K562 (cell line): ENCODE results near the gene KCND3. TPM values are rescaled to one million over a fixed set of nuclear protein-coding genes. Genes with fewer than 3 reads are reported as not detected.

Experiments
- ATAC-seq: fragments of 200-7000 bp; cut with Tn5 transposase; 3 replicates; pipeline ENCODE4 v1.9.1; 2020; ENCODE audit warnings: moderate library complexity
- BruUV-seq: library from RNA; stranded (reverse); fragments of 400-500 nt; replicated peaks from 2 replicates; lab custom pipeline; 2021; lab: Mats Ljungman, UMichigan
- CTCF ChIA-PET: fragments of 300-600 bp; formaldehyde crosslinking; extraction: SDS; loops from one replicate; lab custom pipeline; 2021; ENCODE audit warnings: low intra/inter-chr PET ratio; lab: Yijun Ruan, JAX
- POLR2A ChIA-PET: fragments of 300-600, 350-650 bp; sonication (Branson Sonifier 250); formaldehyde crosslinking; extraction: SDS; loops from one replicate; lab custom pipeline; 2021; ENCODE audit warnings: antibody characterized with exemption, inconsistent platforms; lab: Yijun Ruan, JAX
- DNase-seq, 4 experiments: peaks; one replicate each; pipeline versions ENCODE4 v3.0.0 to v3.0.0-alpha.2; 2011 to 2018; ENCODE audit warnings: low spot score in 3 of 4, mixed read lengths in 3 of 4; ENCODE audit errors: extremely low read depth in 1 of 4
- FAIRE-seq: peaks from 2 replicates; lab custom pipeline; 2011; peaks lifted over from hg19 to GRCh38; lab: Jason Lieb, UNC
- H2AFZ ChIP-seq: 2 replicates; pipeline ENCODE4 v1.6.0; 2011; ENCODE audit warnings: low read depth, low read length, control low read depth, inconsistent platforms
- H3K27ac ChIP-seq: fragments of 200-600 bp; 3 replicates; pipeline ENCODE4 v1.8.0; 2011; ENCODE audit warnings: low read depth, mild to moderate bottlenecking, control low read depth, inconsistent platforms, low read length, moderate library complexity, mixed read lengths; ENCODE audit errors: extremely low read depth
- H3K27me3 ChIP-seq, 2 experiments: fragments of 300-600 bp in 1 of 2; 2 replicates in 1 of 2; 3 replicates in 1 of 2; pipeline versions ENCODE4 v1.6.0 to v1.8.0; 2011; ENCODE audit warnings: inconsistent platforms in 2 of 2, low read length in 2 of 2, mild to moderate bottlenecking in 1 of 2, mixed read lengths in 1 of 2, moderate library complexity in 1 of 2; ENCODE audit not compliant: control insufficient read depth in 2 of 2, insufficient read depth in 2 of 2
- H3K36me3 ChIP-seq: fragments of 300-600 bp; 3 replicates; pipeline ENCODE4 v1.8.0; 2011; ENCODE audit warnings: mild to moderate bottlenecking, low read length, inconsistent platforms; ENCODE audit not compliant: control insufficient read depth, insufficient read depth
- H3K4me1 ChIP-seq, 2 experiments: fragments of 200-600 bp in 1 of 2; replicated peaks in 1 of 2; 2 replicates in 1 of 2; 3 replicates in 1 of 2; pipeline versions ENCODE4 v1.5.1 to v1.8.0; 2011; ENCODE audit warnings: inconsistent platforms in 2 of 2, low read length in 2 of 2, mild to moderate bottlenecking in 1 of 2, mixed read lengths in 1 of 2, moderate library complexity in 1 of 2; ENCODE audit not compliant: control insufficient read depth in 2 of 2, insufficient read depth in 2 of 2
- H3K4me2 ChIP-seq: 2 replicates; pipeline ENCODE4 v1.6.1; 2011; ENCODE audit warnings: low read length, control low read depth, inconsistent platforms, mixed read lengths; ENCODE audit not compliant: insufficient read depth
- H3K4me3 ChIP-seq: fragments of 200-600 bp; sonication (generic), shearing (Covaris generic); 2 replicates; pipeline ENCODE4 v1.5.1; 2016; ENCODE audit warnings: control low read depth, inconsistent platforms
- H3K79me2 ChIP-seq: fragments of 200-600 bp; 3 replicates; pipeline ENCODE4 v1.8.0; 2011; ENCODE audit warnings: low read length, inconsistent platforms; ENCODE audit not compliant: control insufficient read depth, insufficient read depth
- H3K9ac ChIP-seq, 2 experiments: 2 replicates each; pipeline versions ENCODE4 v1.6.0 to v1.6.1; 2011; ENCODE audit warnings: low read depth in 2 of 2, low read length in 2 of 2, control low read depth in 1 of 2, inconsistent platforms in 1 of 2, mild to moderate bottlenecking in 1 of 2, mixed read lengths in 1 of 2; ENCODE audit not compliant: insufficient read depth in 1 of 2
- H3K9me1 ChIP-seq: one replicate; pipeline ENCODE4 v1.6.0; 2011; ENCODE audit warnings: inconsistent platforms, mild to moderate bottlenecking, low read length, moderate library complexity; ENCODE audit not compliant: control insufficient read depth, insufficient read depth
- H3K9me3 ChIP-seq: replicated peaks from 2 replicates; pipeline ENCODE4 v1.5.1; 2011; ENCODE audit warnings: low read depth, low read length, inconsistent platforms; ENCODE audit not compliant: control insufficient read depth, insufficient read depth
- H4K20me1 ChIP-seq: replicated peaks from 2 replicates; pipeline ENCODE4 v1.6.1; 2011; ENCODE audit warnings: low read length, inconsistent platforms, mixed read lengths; ENCODE audit not compliant: control insufficient read depth, insufficient read depth
- ETS2 ChIP-seq: IDR thresholded peaks from 2 replicates; pipeline ENCODE4 v1.6.1; 2016; ENCODE audit warnings: borderline replicate concordance, missing genetic modification characterization, mild to moderate bottlenecking, moderate library complexity, missing compliant biosample characterization; ENCODE audit not compliant: poor library complexity, severe bottlenecking
- FOXJ3 ChIP-seq: sonication (generic); formaldehyde crosslinking; IDR thresholded peaks from 2 replicates; pipeline ENCODE4 v1.4.0; 2020; ENCODE audit warnings: mild to moderate bottlenecking, missing genetic modification reagents
- HDAC2 ChIP-seq: fragments of 450-650 bp; IDR thresholded peaks from 2 replicates; pipeline ENCODE4 v1.6.1; 2016; ENCODE audit warnings: mild to moderate bottlenecking
- HDAC6 ChIP-seq: IDR thresholded peaks from 2 replicates; pipeline ENCODE4 v1.6.1; 2012; ENCODE audit warnings: low read depth, mild to moderate bottlenecking, control low read depth, inconsistent platforms, low read length, moderate library complexity
- HIVEP1 ChIP-seq: fragments of 250-450 bp; sonication (Bioruptor Pico); IDR thresholded peaks from 2 replicates; pipeline ENCODE4 v1.4.0; 2020; ENCODE audit warnings: mild to moderate bottlenecking
- ILK ChIP-seq: fragments of 450-650 bp; IDR thresholded peaks from 2 replicates; pipeline ENCODE4 v1.6.1; 2016; ENCODE audit warnings: missing genetic modification characterization, low read depth, mild to moderate bottlenecking, missing compliant biosample characterization, moderate library complexity, borderline replicate concordance
- KAT7 ChIP-seq: sonication (generic); formaldehyde crosslinking; IDR thresholded peaks from 2 replicates; pipeline ENCODE4 v1.8.0; 2022; ENCODE audit warnings: missing genetic modification reagents, mild to moderate bottlenecking, borderline replicate concordance
- LCOR ChIP-seq: sonication (generic); formaldehyde crosslinking; IDR thresholded peaks from 2 replicates; pipeline ENCODE4 v1.8.0; 2022; ENCODE audit warnings: mild to moderate bottlenecking, missing genetic modification reagents
- LEF1 ChIP-seq: fragments of 450-650 bp; IDR thresholded peaks from 2 replicates; pipeline ENCODE4 v1.6.1; 2016; ENCODE audit warnings: mild to moderate bottlenecking
- NFXL1 ChIP-seq: fragments of 450-650 bp; formaldehyde crosslinking; IDR thresholded peaks from 2 replicates; pipeline ENCODE4 v1.4.0; 2021; ENCODE audit warnings: mild to moderate bottlenecking
- PCBP1 ChIP-seq: fragments of 200-400 bp; formaldehyde crosslinking; IDR thresholded peaks from 2 replicates; pipeline ENCODE4 v1.6.1; 2018; ENCODE audit warnings: mild to moderate bottlenecking, low read depth, low read length; ENCODE audit not compliant: poor library complexity, severe bottlenecking
- SRF ChIP-seq, 2 experiments: fragments of 250-450, 450-650 bp in 1 of 2; sonication (Bioruptor Pico) in 1 of 2; sonication (generic) in 1 of 2; formaldehyde crosslinking; IDR thresholded peaks; 2 replicates each; pipeline versions ENCODE4 v1.5.0 to v1.5.1; 2020 to 2022; ENCODE audit warnings: mild to moderate bottlenecking in 1 of 2, missing genetic modification reagents in 1 of 2
- TBL1XR1 ChIP-seq, 2 experiments: IDR thresholded peaks; 2 replicates each; pipeline ENCODE4 v1.6.1; 2012; ENCODE audit warnings: improper control_type of control experiment in 2 of 2, low read length in 2 of 2, mild to moderate bottlenecking in 1 of 2
- TRIM28 ChIP-seq: fragments of 450-650 bp; IDR thresholded peaks from 2 replicates; pipeline ENCODE4 v1.6.1; 2017
- WGBS: fragments of 100-300 bp; shearing (Covaris generic); methylation state at CpG from one replicate; pipeline ENCODE4 v1.1.6; 2016; ENCODE audit warnings: low coverage, mixed read lengths; ENCODE audit not compliant: insufficient coverage; ENCODE audit errors: missing lambda C conversion rate; 5-methylcytosine and 5-hydroxymethylcytosine counted together
- in situ Hi-C: fragments of 300-500 bp; cut with MboI; formaldehyde crosslinking; loops from 4 replicates; pipeline ENCODE4 v1.15.0; 2018; ENCODE audit warnings: inconsistent platforms, mixed read lengths
- intact Hi-C: fragments of 100-400 bp; cut with micrococcal nuclease; formaldehyde crosslinking; loops from 2 replicates; pipeline ENCODE4 v1.14.2; 2022
- polyA plus RNA-seq, 8 experiments: library from polyadenylated mRNA; depleted of rRNA in 4 of 8; stranded (reverse) in 5 of 8; unstranded in 3 of 8; fragments of >200 nt; fragmentation: Nextera tagmentation in 2 of 8; fragmentation: Illumina TruSeq in 1 of 8; extraction: Ambion mirVana in 2 of 8; extraction: Trizol in 1 of 8; gene quantifications; 2 replicates each; pipeline versions ENCODE4 v1.2.1 to v1.2.3, GENCODE V29; 2011 to 2014; ENCODE audit warnings: inconsistent platforms in 1 of 8, missing spikeins in 1 of 8
- total RNA-seq, 7 experiments: library from RNA; depleted of rRNA in 6 of 7; stranded (reverse); fragments of >200 nt in 6 of 7; fragmentation: Illumina TruSeq in 2 of 7; extraction: Trizol in 2 of 7; gene quantifications; 2 replicates each; pipeline versions ENCODE4 v1.2.1 to v1.2.3, GENCODE V29; 2011 to 2021; ENCODE audit warnings: low replicate concordance in 1 of 7
- TF ChIP-seq, protein P1 (sequence below): fragments of 250-450 bp; sonication (Bioruptor Pico); IDR thresholded peaks from 2 replicates; pipeline ENCODE4 v1.5.0; 2021; ENCODE audit warnings: mild to moderate bottlenecking, borderline replicate concordance
- TF ChIP-seq, protein P2 (sequence below), 2 experiments: fragments of 450-650 bp in 1 of 2; sonication (generic) in 1 of 2; formaldehyde crosslinking in 1 of 2; IDR thresholded peaks in 1 of 2; conservative IDR thresholded peaks in 1 of 2; 2 replicates each; pipeline versions ENCODE4 v1.6.1 to v1.8.1; 2016 to 2023; ENCODE audit warnings: mild to moderate bottlenecking in 2 of 2, moderate library complexity in 2 of 2, inconsistent platforms in 1 of 2, missing genetic modification reagents in 1 of 2

KCND3 gene
- total and polyA plus RNA-seq, 9 of the 15 experiments (the other 6 are each of a cell fraction or from before 2014, with no cell fraction given), result not detected

DNA sequence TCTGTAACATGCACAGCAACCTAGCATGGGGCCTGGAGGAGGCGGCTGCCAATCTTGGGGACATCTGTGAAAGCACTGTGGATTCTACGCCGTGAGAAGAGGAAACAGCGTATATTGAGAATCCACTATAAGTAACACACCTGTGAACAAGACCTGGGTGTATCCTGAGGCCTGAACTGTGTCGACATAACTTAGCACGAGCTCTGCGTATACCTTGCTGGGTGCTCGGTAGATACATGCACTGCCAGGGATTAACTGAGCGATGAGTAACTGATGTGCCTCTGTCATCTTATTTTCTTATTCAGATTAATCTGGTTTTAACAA lies 175.2 kb downstream of the KCND3 start:
- Histone ChIP-seq H3K36me3 (no peaks in the 10 kb centered on the region), H3K4me2 (peak overlapping the region; percentile 22; the same call in 1 of the 2 replicates), H2AFZ (no peak overlapping the region), H3K4me3 (no peak overlapping the region), H3K27ac (no peak overlapping the region), H3K27me3 (peaks cover 16 to 59% of the 10 kb centered on the region in 2 experiments), H3K9me1 (no peaks in the 10 kb centered on the region), H3K9me3 (no peaks in the 10 kb centered on the region), H3K79me2 (no peaks in the 10 kb centered on the region), H3K9ac (no peak overlapping the region), H3K4me1 (0 out of 5 replicates have a peak, but pooled peaks cover 0 to 3% of the 10 kb centered on the region in 2 experiments), H4K20me1 (0 out of 2 replicates have a peak, but pooled peaks cover 4% of the 10 kb centered on the region)
- in situ Hi-C loops, result no loop called here
- DNase-seq (no peak), FAIRE-seq (no peak), ATAC-seq (peak; percentile 24; the same call in 2 of the 3 replicates)
- WGBS, result 25% methylated on average over 9 of the region's 9 CpGs
- no TSS peak for BruUV-seq
- intact Hi-C loops, result no loop called here
- CTCF ChIA-PET, result no interaction called here
- POLR2A ChIA-PET, result no interaction called here
- TF ChIP-seq, protein P1, sequence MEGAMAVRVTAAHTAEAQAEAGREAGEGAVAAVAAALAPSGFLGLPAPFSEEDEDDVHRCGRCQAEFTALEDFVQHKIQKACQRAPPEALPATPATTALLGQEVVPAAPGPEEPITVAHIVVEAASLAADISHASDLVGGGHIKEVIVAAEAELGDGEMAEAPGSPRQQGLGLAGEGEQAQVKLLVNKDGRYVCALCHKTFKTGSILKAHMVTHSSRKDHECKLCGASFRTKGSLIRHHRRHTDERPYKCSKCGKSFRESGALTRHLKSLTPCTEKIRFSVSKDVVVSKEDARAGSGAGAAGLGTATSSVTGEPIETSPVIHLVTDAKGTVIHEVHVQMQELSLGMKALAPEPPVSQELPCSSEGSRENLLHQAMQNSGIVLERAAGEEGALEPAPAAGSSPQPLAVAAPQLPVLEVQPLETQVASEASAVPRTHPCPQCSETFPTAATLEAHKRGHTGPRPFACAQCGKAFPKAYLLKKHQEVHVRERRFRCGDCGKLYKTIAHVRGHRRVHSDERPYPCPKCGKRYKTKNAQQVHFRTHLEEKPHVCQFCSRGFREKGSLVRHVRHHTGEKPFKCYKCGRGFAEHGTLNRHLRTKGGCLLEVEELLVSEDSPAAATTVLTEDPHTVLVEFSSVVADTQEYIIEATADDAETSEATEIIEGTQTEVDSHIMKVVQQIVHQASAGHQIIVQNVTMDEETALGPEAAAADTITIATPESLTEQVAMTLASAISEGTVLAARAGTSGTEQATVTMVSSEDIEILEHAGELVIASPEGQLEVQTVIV (CRISPR knock-in tag), result no peak
- no peak for TF ChIP-seq FOXJ3 (CRISPR knock-in tag)
- TF ChIP-seq, protein P2, sequence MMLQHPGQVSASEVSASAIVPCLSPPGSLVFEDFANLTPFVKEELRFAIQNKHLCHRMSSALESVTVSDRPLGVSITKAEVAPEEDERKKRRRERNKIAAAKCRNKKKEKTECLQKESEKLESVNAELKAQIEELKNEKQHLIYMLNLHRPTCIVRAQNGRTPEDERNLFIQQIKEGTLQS (IDR thresholded peaks at IDR 0.05), result no peak
- TF ChIP-seq, protein P2 (CRISPR knock-in tag; conservative IDR thresholded peaks at IDR 0.05), result no peak
- no peak for TF ChIP-seq HDAC6
- no peak for TF ChIP-seq KAT7 (CRISPR knock-in tag)
- TF ChIP-seq LCOR (CRISPR knock-in tag), result no peak
- no peak for TF ChIP-seq NFXL1
- no peak for TF ChIP-seq PCBP1
- TF ChIP-seq SRF (CRISPR knock-in tag; IDR thresholded peaks at IDR 0.05), result no peak
- no peak for TF ChIP-seq ILK (tag)
- no peak for TF ChIP-seq TBL1XR1 (IDR thresholded peaks at IDR 0.05; ENCODE audit: low read length in 2 of 2)
- TF ChIP-seq ETS2 (tag), result no peak
- no peak for TF ChIP-seq HDAC2
- no peak for TF ChIP-seq TRIM28
- no peak for TF ChIP-seq LEF1
- TF ChIP-seq HIVEP1 (CRISPR knock-in tag), result no peak
